ENCODE measurements around the gene C3orf85.

The C3orf85 gene

GRCh38 chr3:109136523-109136922 lies at the start of gene C3orf85:
C3orf85 (plus strand) TSS chr3:109136719; CDS start chr3:109136848, 129 bp downstream.
- in situ Hi-C loops (cut with HindIII; ENCODE audit: low pct_unique_long_range_greater_than_20kb, low sequenced_read_pairs) = no loop called here
- no peak for TF ChIP-seq JUND (IDR thresholded peaks at IDR 0.05; ENCODE audit: low read depth)
- no peak for DNase-seq (ENCODE audit: low read depth in 1 of 2, low spot score in 1 of 2)

GRCh38 chr3:109089265-109089664 lies 47.3 kb upstream of the C3orf85 start:
- no peak for DNase-seq (ENCODE audit: low read depth in 1 of 2, low spot score in 1 of 2)
- in situ Hi-C loops (cut with HindIII; ENCODE audit: low pct_unique_long_range_greater_than_20kb, low sequenced_read_pairs) = no loop called here
- no peak for TF ChIP-seq JUND (IDR thresholded peaks at IDR 0.05; ENCODE audit: low read depth)

GRCh38 chr3:109091846-109092245 lies 44.7 kb upstream of the C3orf85 start:
- no peak for TF ChIP-seq JUND (IDR thresholded peaks at IDR 0.05; ENCODE audit: low read depth)
- in situ Hi-C loops (cut with HindIII; ENCODE audit: low pct_unique_long_range_greater_than_20kb, low sequenced_read_pairs) = no loop called here
- no peak for DNase-seq (ENCODE audit: low read depth in 1 of 2, low spot score in 1 of 2)

- DNase-seq (ENCODE audit: low read depth in 1 of 2, low spot score in 1 of 2) = peak in 1 of 2 experiments; percentile 29
- in situ Hi-C loops (cut with HindIII; ENCODE audit: low pct_unique_long_range_greater_than_20kb, low sequenced_read_pairs) = no loop called here
- TF ChIP-seq JUND (IDR thresholded peaks at IDR 0.05; ENCODE audit: low read depth) = no peak
These were observed 43.0 kb upstream of the C3orf85 start for GRCh38 chr3:109093561-109093960.

- in situ Hi-C loops (cut with HindIII; ENCODE audit: low pct_unique_long_range_greater_than_20kb, low sequenced_read_pairs) = no loop called here
These were observed 41.4 kb upstream of the C3orf85 start for GRCh38 chr3:109095166-109095565.

GRCh38 chr3:109098079-109098644 lies 38.4 kb upstream of the C3orf85 start:
- in situ Hi-C loops (cut with HindIII; ENCODE audit: low pct_unique_long_range_greater_than_20kb, low sequenced_read_pairs) = no loop called here
- TF ChIP-seq JUND (IDR thresholded peaks at IDR 0.05; ENCODE audit: low read depth) = no peak
- DNase-seq (ENCODE audit: low read depth in 1 of 2, low spot score in 1 of 2) = peak; percentile 45 to 71

More at GRCh38 chr3:109095166-109095565, 41.4 kb upstream of the C3orf85 start:
- no peak for DNase-seq (ENCODE audit: low read depth in 1 of 2, low spot score in 1 of 2)
- no peak for TF ChIP-seq JUND (IDR thresholded peaks at IDR 0.05; ENCODE audit: low read depth)

- in situ Hi-C loops (cut with HindIII; ENCODE audit: low pct_unique_long_range_greater_than_20kb, low sequenced_read_pairs) = no loop called here
- DNase-seq (ENCODE audit: low read depth in 1 of 2, low spot score in 1 of 2) = no peak
- no peak for TF ChIP-seq JUND (IDR thresholded peaks at IDR 0.05; ENCODE audit: low read depth)
These were observed 26.9 kb upstream of the C3orf85 start for GRCh38 chr3:109109574-109109973.

- TF ChIP-seq JUND (IDR thresholded peaks at IDR 0.05; ENCODE audit: low read depth) = no peak
- in situ Hi-C loops (cut with HindIII; ENCODE audit: low pct_unique_long_range_greater_than_20kb, low sequenced_read_pairs) = no loop called here
- no peak for DNase-seq (ENCODE audit: low read depth in 1 of 2, low spot score in 1 of 2)
These were observed 23.4 kb upstream of the C3orf85 start for GRCh38 chr3:109112946-109113760.

GRCh38 chr3:109114746-109115145 lies 21.8 kb upstream of the C3orf85 start:
- in situ Hi-C loops (cut with HindIII; ENCODE audit: low pct_unique_long_range_greater_than_20kb, low sequenced_read_pairs) = no loop called here
- TF ChIP-seq JUND (IDR thresholded peaks at IDR 0.05; ENCODE audit: low read depth) = no peak
- DNase-seq (ENCODE audit: low read depth in 1 of 2, low spot score in 1 of 2) = no peak

- in situ Hi-C loops (cut with HindIII; ENCODE audit: low pct_unique_long_range_greater_than_20kb, low sequenced_read_pairs) = no loop called here
- no peak for DNase-seq (ENCODE audit: low read depth in 1 of 2, low spot score in 1 of 2)
- no peak for TF ChIP-seq JUND (IDR thresholded peaks at IDR 0.05; ENCODE audit: low read depth)
These were observed 21.1 kb upstream of the C3orf85 start for GRCh38 chr3:109115451-109115850.

- in situ Hi-C loops (cut with HindIII; ENCODE audit: low pct_unique_long_range_greater_than_20kb, low sequenced_read_pairs) = no loop called here
- no peak for DNase-seq (ENCODE audit: low read depth in 1 of 2, low spot score in 1 of 2)
- no peak for TF ChIP-seq JUND (IDR thresholded peaks at IDR 0.05; ENCODE audit: low read depth)
These were observed 20.5 kb upstream of the C3orf85 start for GRCh38 chr3:109116031-109116430.

- TF ChIP-seq JUND (IDR thresholded peaks at IDR 0.05; ENCODE audit: low read depth) = no peak
- DNase-seq (ENCODE audit: low read depth in 1 of 2, low spot score in 1 of 2) = peak in 1 of 2 experiments; percentile 13
- in situ Hi-C loops (cut with HindIII; ENCODE audit: low pct_unique_long_range_greater_than_20kb, low sequenced_read_pairs) = no loop called here
These were observed 18.6 kb upstream of the C3orf85 start, which contains the start of gene MORC1 for GRCh38 chr3:109117939-109118338. MORC1 (minus strand) TSS chr3:109118134; CDS start chr3:109118059, 75 bp downstream.

GRCh38 chr3:109118584-109118983 lies 17.9 kb upstream of the C3orf85 start:
- in situ Hi-C loops (cut with HindIII; ENCODE audit: low pct_unique_long_range_greater_than_20kb, low sequenced_read_pairs) = no loop called here
- TF ChIP-seq JUND (IDR thresholded peaks at IDR 0.05; ENCODE audit: low read depth) = no peak
- no peak for DNase-seq (ENCODE audit: low read depth in 1 of 2, low spot score in 1 of 2)
